ENCODE results near the gene NPPB. TPM values are rescaled to one million over a fixed set of nuclear protein-coding genes. Genes with fewer than 3 reads are reported as not detected.
A peak's percentile ranks its signal among the peaks of the same experiment; 100 is the strongest.

Gene NPPB
- total and polyA plus RNA-seq, 9 of the 15 experiments (the other 6 are each of a cell fraction or from before 2014, with no cell fraction given) = not detected

- TF ChIP-seq SP2 (IDR thresholded peaks at IDR 0.05; ENCODE audit: extremely low read depth, low read depth, low read length, poor library complexity, severe bottlenecking) (no peak), PHF21A (IDR thresholded peaks at IDR 0.05; ENCODE audit: borderline replicate concordance, low read depth) (no peak), MLX (CRISPR knock-in tag; conservative IDR thresholded peaks at IDR 0.05) (no peak), CEBPZ (IDR thresholded peaks at IDR 0.05; ENCODE audit: borderline replicate concordance, low read depth, low read length) (no peak), MAFK (IDR thresholded peaks at IDR 0.05; ENCODE audit: low read length) (no peak), FUS (optimal IDR thresholded peaks at IDR 0.05; ENCODE audit: low read depth, low read length) (no peak), ZNF121 (CRISPR knock-in tag; conservative IDR thresholded peaks at IDR 0.05) (no peak), ZNF232 (CRISPR knock-in tag; IDR thresholded peaks at IDR 0.05) (no peak), NCOA6 (IDR thresholded peaks at IDR 0.05) (no peak), ZSCAN32 (CRISPR knock-in tag; IDR thresholded peaks at IDR 0.05) (no peak), ATF4 (CRISPR knock-in tag; IDR thresholded peaks at IDR 0.05) (no peak), ZNF695 (CRISPR knock-in tag; IDR thresholded peaks at IDR 0.05) (no peak), SREBF2 (CRISPR knock-in tag; IDR thresholded peaks at IDR 0.05) (no peak), TAF7 (tag; IDR thresholded peaks at IDR 0.05) (no peak), ZNF583 (CRISPR knock-in tag; IDR thresholded peaks at IDR 0.05) (peak; percentile 90), TSHZ1 (CRISPR knock-in tag; IDR thresholded peaks at IDR 0.05) (no peak; the same call in 1 of the 2 replicates), ZNF316 (IDR thresholded peaks at IDR 0.05) (0 out of 2 replicates have a peak, but pooled peaks have one; percentile 18), ZKSCAN1 (IDR thresholded peaks at IDR 0.05; ENCODE audit: low read depth, low read length) (no peak)
Measured at GRCh38 chr1:11880911-11881748, 22.4 kb upstream of the NPPB start (continued).

Data from K562 (cell line).